GM10248 (cell line): ENCODE data around the gene GPR34.

Experiments
- CTCF ChIA-PET: fragments of 300-600 bp; sonication (Branson Sonifier 250); formaldehyde crosslinking; extraction: SDS; loops from one replicate; lab custom pipeline; 2021; ENCODE audit warnings: antibody characterized with exemption; lab: Yijun Ruan, JAX
- POLR2A ChIA-PET: fragments of 350-650 bp; sonication (Branson Sonifier 250); formaldehyde crosslinking; extraction: SDS; loops from one replicate; lab custom pipeline; 2020; ENCODE audit warnings: antibody characterized with exemption; lab: Yijun Ruan, JAX
- DNase-seq: peaks from one replicate; pipeline ENCODE4 v3.0.0; 2012; ENCODE audit errors: extremely low spot score
- CTCF ChIP-seq: IDR thresholded peaks from 2 replicates; pipeline ENCODE4 v1.5.1; 2012; ENCODE audit warnings: mild to moderate bottlenecking, low read depth; ENCODE audit errors: extremely low read depth, missing control alignments, control extremely low read depth

GPR34 gene

GRCh38 chrX:41677183-41678060 lies 11.4 kb upstream of the GPR34 start:
- ChIA-PET CTCF (no interaction called here), POLR2A (no interaction called here)
- no peak for DNase-seq
- TF ChIP-seq CTCF: no peak

GRCh38 chrX:41684138-41684537 lies 4.6 kb upstream of the GPR34 start:
- POLR2A ChIA-PET: no interaction called here
- no peak for TF ChIP-seq CTCF
- CTCF ChIA-PET: no interaction called here
- no peak for DNase-seq

- ChIA-PET CTCF (no interaction called here), POLR2A (no interaction called here)
- no peak for TF ChIP-seq CTCF
- no peak for DNase-seq
These were observed 3.8 kb upstream of the GPR34 start for GRCh38 chrX:41684940-41685339.

- ChIA-PET POLR2A (no interaction called here), CTCF (interaction anchor here (1.0 kb wide), 1 partner anchor 11 kb away, joined by 3 read pairs; no protein-coding TSS in a partner anchor)
- DNase-seq: no peak
- TF ChIP-seq CTCF: no peak
These were observed 2.0 kb upstream of the GPR34 start for GRCh38 chrX:41686788-41687187.

GRCh38 chrX:41688156-41688555 lies 617 bp upstream of the GPR34 start:
- no peak for TF ChIP-seq CTCF
- POLR2A ChIA-PET: no interaction called here
- no peak for DNase-seq
- CTCF ChIA-PET: no interaction called here

GRCh38 chrX:41689711-41690110 lies 938 bp downstream of the GPR34 start:
- no peak for TF ChIP-seq CTCF
- no peak for DNase-seq
- ChIA-PET POLR2A (no interaction called here), CTCF (no interaction called here)
